RPMI8226 (cell line): ENCODE data around the gene SUPT4H1.

Source experiments
- DNase-seq: peaks from one replicate; pipeline ENCODE4 v3.0.0-alpha.2; 2015

Gene SUPT4H1

DNA sequence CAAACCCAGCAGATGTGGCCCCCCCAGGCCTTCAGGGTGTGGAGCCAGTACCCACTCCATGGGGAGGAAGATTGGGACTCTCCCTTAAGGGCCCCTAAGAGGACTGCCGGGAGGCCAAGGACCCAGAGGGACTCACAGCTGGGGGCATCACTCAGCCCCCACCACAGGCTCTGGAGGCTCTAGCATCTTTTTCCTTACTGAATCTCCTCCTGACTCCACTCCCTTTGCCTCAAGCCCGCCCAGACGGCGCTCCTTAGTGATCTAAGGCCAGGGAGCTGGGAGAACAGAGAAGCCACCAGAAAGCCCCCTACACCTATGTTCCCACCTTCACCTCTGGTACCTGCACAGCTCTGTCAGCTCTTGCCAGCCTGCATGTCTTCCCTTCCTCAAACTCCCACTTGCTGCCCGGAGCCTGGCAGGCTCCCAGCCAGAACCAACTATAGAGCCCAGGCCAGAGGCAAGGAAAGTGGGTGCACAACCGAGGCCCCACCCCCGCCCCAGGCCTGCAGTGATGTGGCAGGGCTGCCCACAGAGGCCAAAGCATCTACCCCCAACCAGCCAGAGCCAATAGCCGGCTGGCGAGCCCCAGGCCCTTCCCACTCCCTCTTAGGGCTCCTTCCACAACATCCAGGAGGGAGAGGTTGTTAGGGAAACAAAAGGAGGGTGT lies 48.9 kb downstream of the SUPT4H1 start:
- DNase-seq = no peak

DNA sequence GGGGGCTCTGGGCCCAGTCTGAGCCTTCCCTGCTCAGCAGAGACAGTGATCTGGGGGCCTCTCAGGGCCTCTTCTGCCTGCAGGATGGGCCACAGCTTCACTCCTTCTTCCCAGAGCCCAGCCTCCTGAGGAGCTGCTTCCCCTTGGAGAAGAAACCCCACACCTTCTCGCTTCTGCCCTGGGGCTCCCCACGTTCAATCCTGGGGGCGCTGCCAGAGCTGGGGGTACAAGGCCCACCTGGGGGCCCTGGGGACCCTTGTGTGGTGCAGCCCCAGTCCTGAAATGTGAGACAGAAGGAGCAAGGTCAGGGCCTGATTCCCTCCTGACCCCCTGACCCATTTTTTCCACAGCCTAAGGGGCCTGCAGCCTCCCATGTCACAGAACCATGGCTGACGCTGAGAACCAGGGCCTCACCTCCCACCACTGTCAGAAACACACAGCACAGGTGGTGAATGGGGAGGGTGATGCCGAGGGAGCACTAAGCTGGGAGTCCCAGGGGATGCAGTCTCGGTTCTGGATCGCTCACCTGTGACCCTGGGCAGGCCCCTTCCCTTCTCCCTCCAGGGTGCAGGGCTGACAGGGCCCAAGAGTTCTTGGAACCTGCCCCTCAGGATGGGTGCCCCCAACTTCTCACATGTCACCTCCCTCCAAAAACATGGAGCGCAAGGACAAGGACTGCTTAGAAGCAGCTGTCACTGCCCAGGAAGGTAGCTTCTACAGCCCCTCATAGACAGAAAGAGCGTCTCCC lies 49.7 kb downstream of the SUPT4H1 start:
- DNase-seq = no peak

DNA sequence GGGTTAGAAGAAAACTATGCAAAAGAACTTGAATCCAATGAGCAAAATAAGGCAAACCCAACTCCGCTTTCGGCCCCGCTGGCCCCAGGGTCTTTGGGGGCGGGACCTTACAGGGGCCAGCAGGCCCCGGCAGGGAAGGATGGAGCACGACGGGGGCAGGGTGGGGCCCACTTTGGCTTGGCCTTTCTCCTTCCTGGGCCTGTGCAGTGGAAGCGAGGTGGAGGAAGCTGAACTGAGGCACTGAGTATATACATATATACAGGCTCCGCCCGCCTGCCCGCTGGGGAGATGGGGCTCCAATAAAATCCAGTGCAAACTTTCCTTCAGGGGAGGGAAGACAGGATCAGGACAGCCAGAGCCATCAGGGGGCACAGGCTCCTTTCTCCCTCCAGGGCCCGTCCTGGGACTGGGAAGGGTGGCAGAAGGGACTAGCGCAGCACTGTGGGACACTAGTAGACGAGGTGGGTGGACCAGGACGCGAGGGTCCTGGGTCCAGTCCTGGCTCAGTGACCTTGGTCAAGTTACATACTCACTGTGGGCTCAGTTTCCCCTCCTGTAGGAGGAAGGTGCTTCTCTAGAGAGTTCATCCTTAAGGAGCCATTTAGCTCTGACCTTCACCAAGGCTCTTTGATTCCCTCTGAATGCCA lies 50.4 kb downstream of the SUPT4H1 start:
- DNase-seq = no peak

DNA sequence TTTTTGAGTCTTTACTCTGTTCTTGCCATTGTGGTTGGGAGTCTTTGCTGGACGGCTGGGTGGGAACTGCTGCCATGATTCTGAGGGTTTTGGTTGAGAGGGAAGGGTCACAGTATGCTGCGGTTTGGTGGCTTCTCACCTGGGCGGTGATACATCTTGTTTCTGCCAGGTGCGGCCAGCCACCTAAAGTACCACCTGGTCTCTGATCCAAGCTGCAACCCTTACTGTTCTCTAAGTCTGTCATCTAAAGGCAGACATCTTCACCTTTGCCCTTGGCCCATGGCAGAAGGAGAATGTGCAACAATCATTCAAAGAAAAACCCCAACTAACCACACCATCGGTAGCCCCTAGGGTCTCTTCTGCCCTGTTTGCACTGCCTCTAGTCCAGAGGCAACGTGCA lies 51.7 kb downstream of the SUPT4H1 start:
- DNase-seq = peak; percentile 47
